Activated T-cell treated with anti-CD3 and anti-CD28 coated beads, Interleukin-2, amount 50 U/mL, for 4 hours (primary cell): Measurements from ENCODE around the gene XPNPEP3. TPM values are rescaled to one million over a fixed set of nuclear protein-coding genes. Genes with fewer than 3 reads are reported as not detected.
A peak's percentile ranks its signal among the peaks of the same experiment; 100 is the strongest.
"Not testable (repeated sequence)": the region's sequence is repeated elsewhere in the genome, so short reads cannot be mapped to it uniquely, and the experiment has no call there.

ENCODE experiments used
- ATAC-seq, 2 donors: fragments of 200-7000 bp; cut with Tn5 transposase; one replicate each; pipeline ENCODE4 v1.10.0; 2021
- DNase-seq: peaks from one replicate; pipeline ENCODE4 v3.0.0-alpha.2; 2020
- H3K27me3 Mint-ChIP-seq: one replicate; pipeline ENCODE4 v1.8.0; 2021; ENCODE audit warnings: low read depth, mixed read lengths
- H3K36me3 Mint-ChIP-seq: one replicate; pipeline ENCODE4 v1.8.0; 2022; ENCODE audit warnings: mixed read lengths; ENCODE audit not compliant: insufficient read depth
- H3K4me1 Mint-ChIP-seq: one replicate; pipeline ENCODE4 v1.8.0; 2021; ENCODE audit warnings: low read depth, mixed read lengths
- H3K4me3 Mint-ChIP-seq: one replicate; pipeline ENCODE4 v1.8.0; 2021; ENCODE audit warnings: mild to moderate bottlenecking, moderate library complexity, mixed read lengths
- H3K9me3 Mint-ChIP-seq: one replicate; pipeline ENCODE4 v1.8.0; 2021; ENCODE audit warnings: mixed read lengths
- total RNA-seq, 3 donors: library from RNA; stranded (reverse); gene quantifications; one replicate each; pipeline ENCODE4 v1.2.1, GENCODE V29; 2021

XPNPEP3 gene
- total RNA-seq: 10 to 100 TPM; 16.7 to 24.7 (median 22.3) TPM

- Mint-ChIP-seq H3K27me3 (no peaks in the 10 kb centered on the region), H3K36me3 (peaks cover 22% of the 10 kb centered on the region), H3K9me3 (no peaks in the 10 kb centered on the region), H3K4me1 (peaks cover 44% of the 10 kb centered on the region), H3K4me3 (peak within 1 kb of the TSS; percentile 99)
- peak; percentile 97 for DNase-seq
- ATAC-seq: peak; percentile 95 to 97
Observed at GRCh38 chr22:40856513-40857308, at the start of gene XPNPEP3, which contains the start of gene ST13. Gene XPNPEP3 (plus strand): TSS chr22:40857148. CDS start chr22:40857182, 34 bp downstream. Gene ST13 (minus strand): TSS chr22:40856639. CDS start chr22:40856540, 99 bp downstream.

DNA sequence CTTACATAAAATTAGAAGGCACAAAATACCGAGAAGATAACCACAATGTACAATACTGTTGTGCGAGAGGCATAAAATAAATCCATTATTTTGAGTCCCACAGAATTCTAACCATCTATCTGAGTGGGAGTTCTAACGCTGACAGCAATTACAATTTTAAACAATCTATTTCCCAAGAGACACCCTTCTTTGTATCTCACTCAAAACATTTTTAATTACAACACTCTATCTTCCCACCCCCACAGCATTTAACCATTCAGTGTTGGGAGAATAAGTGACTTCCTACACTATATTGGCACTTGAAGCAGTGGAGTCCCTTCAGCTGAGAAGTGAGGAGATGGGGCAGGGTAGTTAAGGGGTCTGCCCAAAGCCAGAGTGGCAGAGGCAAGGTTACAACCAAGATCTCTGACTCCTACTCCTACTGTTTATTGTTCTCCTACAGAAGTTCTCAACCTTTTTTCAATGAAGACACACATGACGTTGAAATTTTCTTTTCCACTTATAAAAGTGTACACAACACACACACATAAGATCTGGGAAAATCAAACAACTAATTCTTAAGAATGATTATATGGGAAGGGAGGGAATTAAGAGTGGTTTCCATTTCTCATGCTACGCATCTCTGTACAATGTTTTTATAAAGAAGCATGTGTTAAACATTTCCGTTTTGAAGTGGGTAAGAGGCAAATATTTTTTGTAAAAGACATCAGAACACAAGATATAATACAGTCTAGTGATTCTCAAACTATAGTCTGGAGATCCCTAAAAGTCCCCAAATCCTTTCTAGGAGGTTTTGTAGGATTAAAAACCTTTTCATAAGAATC lies 48.7 kb upstream of the XPNPEP3 start:
- H3K27me3 Mint-ChIP-seq: no peaks in the 10 kb centered on the region
- H3K36me3 Mint-ChIP-seq: peaks cover 14% of the 10 kb centered on the region
- no peak for ATAC-seq
- H3K4me3 Mint-ChIP-seq: no peak overlapping the region
- no peak for DNase-seq
- H3K9me3 Mint-ChIP-seq: no peaks in the 10 kb centered on the region
- H3K4me1 Mint-ChIP-seq: peaks cover 22% of the 10 kb centered on the region

- no peak overlapping the region for H3K4me3 Mint-ChIP-seq
- ATAC-seq: no peak
Observed at GRCh38 chr22:40813912-40814315, 43.0 kb upstream of the XPNPEP3 start.

GRCh38 chr22:40817737-40818136 lies 39.2 kb upstream of the XPNPEP3 start:
- Mint-ChIP-seq H3K4me3 (peak overlapping the region; percentile 96), H3K36me3 (peaks cover 4% of the 10 kb centered on the region), H3K9me3 (no peaks in the 10 kb centered on the region), H3K27me3 (no peaks in the 10 kb centered on the region), H3K4me1 (peaks cover 33% of the 10 kb centered on the region)
- DNase-seq (no peak), ATAC-seq (no peak)

More at GRCh38 chr22:40813912-40814315, 43.0 kb upstream of the XPNPEP3 start:
- H3K27me3 Mint-ChIP-seq: no peaks in the 10 kb centered on the region
- no peaks in the 10 kb centered on the region for H3K9me3 Mint-ChIP-seq
- DNase-seq: no peak
- H3K36me3 Mint-ChIP-seq: peaks cover 9% of the 10 kb centered on the region
- H3K4me1 Mint-ChIP-seq: peaks cover 30% of the 10 kb centered on the region

DNA sequence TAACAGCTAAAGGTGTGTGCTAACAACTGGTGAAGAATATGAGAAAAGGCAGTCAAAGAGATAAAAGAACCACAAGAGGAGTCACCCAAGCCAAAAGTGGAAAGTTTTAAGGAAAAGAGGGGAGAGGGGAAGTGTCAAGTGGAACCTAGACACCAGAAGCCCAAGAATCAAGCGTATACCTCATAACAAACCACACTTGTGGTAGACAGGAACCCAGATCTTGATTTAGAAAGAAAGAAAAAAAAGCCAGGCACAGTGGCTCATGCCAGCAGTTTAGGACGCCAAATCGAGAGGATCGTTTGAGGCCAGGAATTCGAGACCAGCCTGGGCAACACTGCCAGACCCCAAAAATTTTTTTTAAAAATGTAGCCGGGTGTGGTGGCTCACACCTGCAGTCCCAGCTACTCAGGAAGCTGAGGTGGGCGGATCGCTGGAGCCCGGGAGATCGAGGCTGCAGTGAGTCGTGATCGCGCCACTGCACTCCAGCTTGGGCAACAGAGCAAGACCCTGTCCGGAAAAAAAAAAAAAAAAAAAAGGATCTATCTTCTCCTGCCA lies 38.7 kb upstream of the XPNPEP3 start:
- H3K36me3 Mint-ChIP-seq: peaks cover 4% of the 10 kb centered on the region
- peaks cover 30% of the 10 kb centered on the region for H3K4me1 Mint-ChIP-seq
- no peak for ATAC-seq
- no peaks in the 10 kb centered on the region for H3K9me3 Mint-ChIP-seq
- peak overlapping the region; percentile 96 for H3K4me3 Mint-ChIP-seq
- H3K27me3 Mint-ChIP-seq: no peaks in the 10 kb centered on the region
- DNase-seq: no peak

GRCh38 chr22:40818747-40819598 lies 38.0 kb upstream of the XPNPEP3 start, which contains the start of gene SLC25A17:
Gene SLC25A17 (minus strand): TSS chr22:40819346. CDS start chr22:40819248, 98 bp downstream.
- peaks cover 4% of the 10 kb centered on the region for H3K36me3 Mint-ChIP-seq
- ATAC-seq: peak; percentile 92 to 97
- no peaks in the 10 kb centered on the region for H3K27me3 Mint-ChIP-seq
- no peaks in the 10 kb centered on the region for H3K9me3 Mint-ChIP-seq
- peak within 1 kb of the TSS; percentile 96 for H3K4me3 Mint-ChIP-seq
- H3K4me1 Mint-ChIP-seq: peaks cover 30% of the 10 kb centered on the region
- peak; percentile 85 for DNase-seq

DNA sequence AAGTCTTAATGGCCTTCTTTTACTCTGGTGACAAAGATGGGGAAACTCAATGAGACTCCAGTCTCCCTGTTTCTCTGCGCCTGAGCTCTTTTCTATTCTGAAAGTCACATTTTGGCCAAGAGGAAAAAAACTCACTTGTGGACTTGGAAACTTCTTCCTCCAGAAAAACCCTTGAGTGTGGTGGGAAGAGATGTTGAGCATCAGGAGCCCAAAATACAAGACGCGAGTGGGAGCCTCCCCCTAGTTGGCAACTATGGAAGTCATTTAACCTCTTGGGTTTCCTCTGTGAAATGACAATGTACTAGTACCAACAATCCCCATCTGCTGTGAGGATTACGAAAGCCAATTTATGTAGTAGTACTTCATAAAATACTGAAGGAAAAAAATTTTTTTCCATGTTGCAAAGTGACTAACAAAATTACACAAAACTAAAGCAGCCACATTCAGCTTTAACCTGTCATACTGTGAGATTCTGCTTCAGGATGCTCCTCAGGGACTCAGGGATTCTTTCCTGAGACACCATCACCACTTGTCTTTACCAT lies 37.3 kb upstream of the XPNPEP3 start:
- no peaks in the 10 kb centered on the region for H3K9me3 Mint-ChIP-seq
- peaks cover 30% of the 10 kb centered on the region for H3K4me1 Mint-ChIP-seq
- DNase-seq (no peak), ATAC-seq (no peak)
- peaks cover 4% of the 10 kb centered on the region for H3K36me3 Mint-ChIP-seq
- H3K4me3 Mint-ChIP-seq: peak overlapping the region; percentile 96
- no peaks in the 10 kb centered on the region for H3K27me3 Mint-ChIP-seq

GRCh38 chr22:40823426-40823825 lies 33.5 kb upstream of the XPNPEP3 start:
- no peak for ATAC-seq
- peaks cover 12% of the 10 kb centered on the region for H3K4me1 Mint-ChIP-seq
- no peak for DNase-seq
- H3K9me3 Mint-ChIP-seq: no peaks in the 10 kb centered on the region
- H3K4me3 Mint-ChIP-seq: no peak overlapping the region
- H3K27me3 Mint-ChIP-seq: no peaks in the 10 kb centered on the region
- peaks cover 15% of the 10 kb centered on the region for H3K36me3 Mint-ChIP-seq

DNA sequence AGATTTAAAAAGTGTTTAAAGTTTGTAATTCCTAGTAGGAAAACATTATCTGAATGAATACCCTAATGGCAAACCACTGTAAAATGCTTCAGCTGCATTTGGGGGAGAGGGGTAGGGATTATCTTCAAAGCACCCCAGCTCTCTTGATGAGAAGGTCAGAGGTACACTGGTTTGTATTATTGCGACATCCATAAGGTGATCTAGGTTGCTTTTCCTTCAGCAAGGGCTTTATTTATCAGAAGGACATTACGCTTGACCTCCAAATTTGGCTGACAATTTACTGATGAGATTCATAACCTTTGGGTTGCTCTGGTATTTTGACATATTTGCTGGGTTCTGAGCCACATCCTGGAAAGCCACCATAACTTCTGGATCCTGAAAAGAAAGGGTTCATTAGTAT lies 30.7 kb upstream of the XPNPEP3 start:
- not testable (repeated sequence) for H3K4me3 Mint-ChIP-seq, ATAC-seq, H3K4me1 Mint-ChIP-seq, H3K9me3 Mint-ChIP-seq, H3K27me3 Mint-ChIP-seq, DNase-seq
- peaks cover 28% of the 10 kb centered on the region for H3K36me3 Mint-ChIP-seq

DNA sequence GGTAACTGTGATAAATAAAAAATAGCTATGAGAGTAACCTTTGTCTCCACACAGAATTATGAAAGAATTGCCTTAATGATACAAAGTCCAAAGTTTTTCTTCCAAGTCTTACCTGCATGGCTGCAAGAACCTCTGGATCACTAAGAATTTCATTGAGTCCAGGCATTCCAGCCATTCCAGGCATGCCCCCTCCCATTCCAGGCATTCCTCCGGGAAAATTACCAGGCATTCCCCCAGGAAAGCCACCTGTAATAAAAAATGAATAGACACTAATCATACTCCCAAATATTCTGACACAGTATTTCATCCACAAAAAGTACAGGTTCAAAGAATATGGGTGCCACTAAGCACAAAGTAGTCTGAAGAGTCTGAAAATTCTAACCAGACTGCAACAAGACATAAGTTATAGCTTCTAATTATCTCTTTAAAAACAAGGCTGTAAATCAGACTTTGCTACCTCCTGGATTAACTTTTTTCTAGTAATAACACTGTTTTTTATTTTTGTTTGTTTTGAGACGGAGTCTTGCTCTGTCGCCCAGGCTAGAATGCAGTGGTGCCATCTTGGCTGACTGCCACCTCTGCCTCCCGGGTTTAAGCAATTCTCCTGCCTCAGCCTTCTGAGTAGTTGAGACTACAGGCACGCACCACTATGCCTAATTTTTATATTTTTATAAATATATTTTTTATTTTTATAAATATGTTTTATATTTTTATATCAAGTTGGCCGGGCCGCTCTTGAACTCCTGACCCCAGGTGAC lies 29.8 kb upstream of the XPNPEP3 start:
- no peak for ATAC-seq
- H3K4me3 Mint-ChIP-seq: no peak overlapping the region
- DNase-seq: no peak

DNA sequence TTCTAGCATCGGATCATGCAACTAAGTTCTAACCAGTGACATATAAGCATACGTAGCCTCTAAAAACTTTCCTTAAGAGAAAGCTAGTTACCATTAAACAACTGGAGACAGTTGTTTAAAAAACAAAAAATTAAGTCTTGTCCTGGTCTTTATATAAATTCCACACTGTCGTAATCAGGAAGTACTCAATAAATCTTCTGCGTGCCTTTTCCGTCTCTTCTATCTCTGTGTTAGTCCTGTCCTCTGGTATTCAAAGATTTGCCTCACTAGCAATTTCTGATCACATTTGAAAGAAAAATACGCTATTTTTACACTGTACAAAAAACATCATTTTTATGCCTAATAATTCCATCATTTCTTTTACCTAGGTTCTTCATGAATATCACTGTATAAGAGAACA lies 27.8 kb upstream of the XPNPEP3 start:
- H3K36me3 Mint-ChIP-seq: peaks cover 36% of the 10 kb centered on the region
- no peaks in the 10 kb centered on the region for H3K4me1 Mint-ChIP-seq
- H3K9me3 Mint-ChIP-seq: no peaks in the 10 kb centered on the region
- H3K4me3 Mint-ChIP-seq: no peak overlapping the region
- ATAC-seq (no peak), DNase-seq (no peak)
- H3K27me3 Mint-ChIP-seq: no peaks in the 10 kb centered on the region

More for the DNA sequence above, 29.8 kb upstream of the XPNPEP3 start:
- H3K9me3 Mint-ChIP-seq: no peaks in the 10 kb centered on the region
- no peaks in the 10 kb centered on the region for H3K4me1 Mint-ChIP-seq
- H3K27me3 Mint-ChIP-seq: no peaks in the 10 kb centered on the region
- peaks cover 30% of the 10 kb centered on the region for H3K36me3 Mint-ChIP-seq

GRCh38 chr22:40834619-40835018 lies 22.3 kb upstream of the XPNPEP3 start:
- H3K36me3 Mint-ChIP-seq: peaks cover 26% of the 10 kb centered on the region

GRCh38 chr22:40838486-40838885 lies 18.5 kb upstream of the XPNPEP3 start:
- Mint-ChIP-seq H3K27me3 (no peaks in the 10 kb centered on the region), H3K36me3 (peaks cover 37% of the 10 kb centered on the region), H3K4me1 (peaks cover 9% of the 10 kb centered on the region), H3K4me3 (no peak overlapping the region), H3K9me3 (no peaks in the 10 kb centered on the region)
- ATAC-seq: no peak
- no peak for DNase-seq

More at GRCh38 chr22:40834619-40835018, 22.3 kb upstream of the XPNPEP3 start:
- H3K27me3 Mint-ChIP-seq: no peaks in the 10 kb centered on the region
- ATAC-seq (no peak), DNase-seq (no peak)
- H3K4me1 Mint-ChIP-seq: no peaks in the 10 kb centered on the region
- no peak overlapping the region for H3K4me3 Mint-ChIP-seq
- H3K9me3 Mint-ChIP-seq: no peaks in the 10 kb centered on the region
